K562 (cell line): ENCODE data around the gene MBD5. TPM values are rescaled to one million over a fixed set of nuclear protein-coding genes. Genes with fewer than 3 reads are reported as not detected.
A peak's percentile ranks its signal among the peaks of the same experiment; 100 is the strongest.

Source experiments
- ATAC-seq: fragments of 200-7000 bp; cut with Tn5 transposase; 3 replicates; pipeline ENCODE4 v1.9.1; 2020; ENCODE audit warnings: moderate library complexity
- BruUV-seq: library from RNA; stranded (reverse); fragments of 400-500 nt; replicated peaks from 2 replicates; lab custom pipeline; 2021; lab: Mats Ljungman, UMichigan
- CTCF ChIA-PET: fragments of 300-600 bp; formaldehyde crosslinking; extraction: SDS; loops from one replicate; lab custom pipeline; 2021; ENCODE audit warnings: low intra/inter-chr PET ratio; lab: Yijun Ruan, JAX
- POLR2A ChIA-PET: fragments of 300-600, 350-650 bp; sonication (Branson Sonifier 250); formaldehyde crosslinking; extraction: SDS; loops from one replicate; lab custom pipeline; 2021; ENCODE audit warnings: antibody characterized with exemption, inconsistent platforms; lab: Yijun Ruan, JAX
- DNase-seq, 4 experiments: peaks; one replicate each; pipeline versions ENCODE4 v3.0.0 to v3.0.0-alpha.2; 2011 to 2018; ENCODE audit warnings: low spot score in 3 of 4, mixed read lengths in 3 of 4; ENCODE audit errors: extremely low read depth in 1 of 4
- FAIRE-seq: peaks from 2 replicates; lab custom pipeline; 2011; peaks lifted over from hg19 to GRCh38; lab: Jason Lieb, UNC
- H2AFZ ChIP-seq: 2 replicates; pipeline ENCODE4 v1.6.0; 2011; ENCODE audit warnings: low read depth, low read length, control low read depth, inconsistent platforms
- H3K27ac ChIP-seq: fragments of 200-600 bp; 3 replicates; pipeline ENCODE4 v1.8.0; 2011; ENCODE audit warnings: low read depth, mild to moderate bottlenecking, control low read depth, inconsistent platforms, low read length, moderate library complexity, mixed read lengths; ENCODE audit errors: extremely low read depth
- H3K27me3 ChIP-seq, 2 experiments: fragments of 300-600 bp in 1 of 2; 2 replicates in 1 of 2; 3 replicates in 1 of 2; pipeline versions ENCODE4 v1.6.0 to v1.8.0; 2011; ENCODE audit warnings: inconsistent platforms in 2 of 2, low read length in 2 of 2, mild to moderate bottlenecking in 1 of 2, mixed read lengths in 1 of 2, moderate library complexity in 1 of 2; ENCODE audit not compliant: control insufficient read depth in 2 of 2, insufficient read depth in 2 of 2
- H3K36me3 ChIP-seq: fragments of 300-600 bp; 3 replicates; pipeline ENCODE4 v1.8.0; 2011; ENCODE audit warnings: mild to moderate bottlenecking, low read length, inconsistent platforms; ENCODE audit not compliant: control insufficient read depth, insufficient read depth
- H3K4me1 ChIP-seq, 2 experiments: fragments of 200-600 bp in 1 of 2; replicated peaks in 1 of 2; 2 replicates in 1 of 2; 3 replicates in 1 of 2; pipeline versions ENCODE4 v1.5.1 to v1.8.0; 2011; ENCODE audit warnings: inconsistent platforms in 2 of 2, low read length in 2 of 2, mild to moderate bottlenecking in 1 of 2, mixed read lengths in 1 of 2, moderate library complexity in 1 of 2; ENCODE audit not compliant: control insufficient read depth in 2 of 2, insufficient read depth in 2 of 2
- H3K4me2 ChIP-seq: 2 replicates; pipeline ENCODE4 v1.6.1; 2011; ENCODE audit warnings: low read length, control low read depth, inconsistent platforms, mixed read lengths; ENCODE audit not compliant: insufficient read depth
- H3K4me3 ChIP-seq: fragments of 200-600 bp; sonication (generic), shearing (Covaris generic); 2 replicates; pipeline ENCODE4 v1.5.1; 2016; ENCODE audit warnings: control low read depth, inconsistent platforms
- H3K79me2 ChIP-seq: fragments of 200-600 bp; 3 replicates; pipeline ENCODE4 v1.8.0; 2011; ENCODE audit warnings: low read length, inconsistent platforms; ENCODE audit not compliant: control insufficient read depth, insufficient read depth
- H3K9ac ChIP-seq, 2 experiments: 2 replicates each; pipeline versions ENCODE4 v1.6.0 to v1.6.1; 2011; ENCODE audit warnings: low read depth in 2 of 2, low read length in 2 of 2, control low read depth in 1 of 2, inconsistent platforms in 1 of 2, mild to moderate bottlenecking in 1 of 2, mixed read lengths in 1 of 2; ENCODE audit not compliant: insufficient read depth in 1 of 2
- H3K9me1 ChIP-seq: one replicate; pipeline ENCODE4 v1.6.0; 2011; ENCODE audit warnings: inconsistent platforms, mild to moderate bottlenecking, low read length, moderate library complexity; ENCODE audit not compliant: control insufficient read depth, insufficient read depth
- H3K9me3 ChIP-seq: replicated peaks from 2 replicates; pipeline ENCODE4 v1.5.1; 2011; ENCODE audit warnings: low read depth, low read length, inconsistent platforms; ENCODE audit not compliant: control insufficient read depth, insufficient read depth
- H4K20me1 ChIP-seq: replicated peaks from 2 replicates; pipeline ENCODE4 v1.6.1; 2011; ENCODE audit warnings: low read length, inconsistent platforms, mixed read lengths; ENCODE audit not compliant: control insufficient read depth, insufficient read depth
- BMI1 ChIP-seq: fragments of 150-350 bp; IDR thresholded peaks from 2 replicates; pipeline ENCODE4 v1.6.1; 2014; ENCODE audit warnings: low read length
- EGR1 ChIP-seq: fragments of 450-650 bp; conservative IDR thresholded peaks from 2 replicates; pipeline ENCODE4 v1.6.1; 2017; ENCODE audit warnings: mild to moderate bottlenecking
- SREBF2 ChIP-seq: sonication (generic); formaldehyde crosslinking; IDR thresholded peaks from 2 replicates; pipeline ENCODE4 v1.4.0; 2020; ENCODE audit warnings: mild to moderate bottlenecking, missing genetic modification reagents
- ZBED1 ChIP-seq: IDR thresholded peaks from 2 replicates; pipeline ENCODE4 v1.6.1; 2014
- WGBS: fragments of 100-300 bp; shearing (Covaris generic); methylation state at CpG from one replicate; pipeline ENCODE4 v1.1.6; 2016; ENCODE audit warnings: low coverage, mixed read lengths; ENCODE audit not compliant: insufficient coverage; ENCODE audit errors: missing lambda C conversion rate; 5-methylcytosine and 5-hydroxymethylcytosine counted together
- in situ Hi-C: fragments of 300-500 bp; cut with MboI; formaldehyde crosslinking; loops from 4 replicates; pipeline ENCODE4 v1.15.0; 2018; ENCODE audit warnings: inconsistent platforms, mixed read lengths
- intact Hi-C: fragments of 100-400 bp; cut with micrococcal nuclease; formaldehyde crosslinking; loops from 2 replicates; pipeline ENCODE4 v1.14.2; 2022
- polyA plus RNA-seq, 8 experiments: library from polyadenylated mRNA; depleted of rRNA in 4 of 8; stranded (reverse) in 5 of 8; unstranded in 3 of 8; fragments of >200 nt; fragmentation: Nextera tagmentation in 2 of 8; fragmentation: Illumina TruSeq in 1 of 8; extraction: Ambion mirVana in 2 of 8; extraction: Trizol in 1 of 8; gene quantifications; 2 replicates each; pipeline versions ENCODE4 v1.2.1 to v1.2.3, GENCODE V29; 2011 to 2014; ENCODE audit warnings: inconsistent platforms in 1 of 8, missing spikeins in 1 of 8
- total RNA-seq, 7 experiments: library from RNA; depleted of rRNA in 6 of 7; stranded (reverse); fragments of >200 nt in 6 of 7; fragmentation: Illumina TruSeq in 2 of 7; extraction: Trizol in 2 of 7; gene quantifications; 2 replicates each; pipeline versions ENCODE4 v1.2.1 to v1.2.3, GENCODE V29; 2011 to 2021; ENCODE audit warnings: low replicate concordance in 1 of 7
- TF ChIP-seq, protein P1 (sequence below): fragments of 200-400 bp; formaldehyde crosslinking; IDR thresholded peaks from 2 replicates; pipeline ENCODE4 v1.6.1; 2017; ENCODE audit warnings: mild to moderate bottlenecking, low read depth, low read length, moderate library complexity
- TF ChIP-seq, protein P2 (sequence below): fragments of 250-450 bp; sonication (Bioruptor Pico); IDR thresholded peaks from 2 replicates; pipeline ENCODE4 v1.8.0; 2022; ENCODE audit warnings: moderate library complexity, mild to moderate bottlenecking, inconsistent platforms

MBD5 gene
- total and polyA plus RNA-seq, 9 of the 15 experiments (the other 6 are each of a cell fraction or from before 2014, with no cell fraction given): 3.4 to 14.5 (median 9.0) TPM

DNA sequence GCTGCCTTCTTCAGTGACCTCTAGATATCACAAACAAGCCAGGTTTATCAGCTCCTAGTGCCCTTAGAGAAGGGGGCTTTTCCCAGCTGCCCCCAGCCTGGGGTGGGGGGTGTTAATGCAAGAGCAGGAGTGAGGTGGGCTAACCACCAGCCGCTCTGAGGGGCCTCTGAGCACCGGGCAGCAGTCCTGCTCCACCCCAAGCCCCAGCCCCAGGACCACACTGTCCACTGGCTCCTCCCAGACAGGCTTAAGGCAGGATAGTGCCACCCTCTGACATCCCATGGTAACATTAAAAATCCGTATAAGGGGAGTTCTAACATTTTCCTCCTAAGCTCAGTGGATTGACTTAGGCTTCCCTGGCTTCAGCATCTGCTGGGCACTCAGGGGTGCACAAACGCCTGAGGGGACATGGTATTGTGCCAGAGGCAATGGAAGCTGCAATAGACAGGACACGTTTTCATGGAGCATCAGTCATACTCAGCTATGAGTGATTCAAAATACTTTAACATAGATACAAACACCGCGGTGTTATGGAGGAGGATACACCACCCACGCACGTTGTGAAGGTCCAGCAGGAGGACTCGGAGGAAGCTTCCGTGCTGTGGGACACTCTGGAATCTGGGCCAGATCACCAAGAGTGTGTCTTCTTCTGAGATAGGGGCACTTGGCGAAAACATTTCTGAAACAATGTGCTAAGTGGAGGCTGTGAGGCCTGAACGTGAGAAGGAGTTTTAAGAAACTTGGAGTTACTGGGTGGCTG, 511.0 kb downstream of the MBD5 start:
- no peak overlapping the region for H2AFZ ChIP-seq
- FAIRE-seq: no peak
- H3K36me3 ChIP-seq: no peaks in the 10 kb centered on the region
- no peak overlapping the region for H3K27ac ChIP-seq
- TF ChIP-seq, protein P1, sequence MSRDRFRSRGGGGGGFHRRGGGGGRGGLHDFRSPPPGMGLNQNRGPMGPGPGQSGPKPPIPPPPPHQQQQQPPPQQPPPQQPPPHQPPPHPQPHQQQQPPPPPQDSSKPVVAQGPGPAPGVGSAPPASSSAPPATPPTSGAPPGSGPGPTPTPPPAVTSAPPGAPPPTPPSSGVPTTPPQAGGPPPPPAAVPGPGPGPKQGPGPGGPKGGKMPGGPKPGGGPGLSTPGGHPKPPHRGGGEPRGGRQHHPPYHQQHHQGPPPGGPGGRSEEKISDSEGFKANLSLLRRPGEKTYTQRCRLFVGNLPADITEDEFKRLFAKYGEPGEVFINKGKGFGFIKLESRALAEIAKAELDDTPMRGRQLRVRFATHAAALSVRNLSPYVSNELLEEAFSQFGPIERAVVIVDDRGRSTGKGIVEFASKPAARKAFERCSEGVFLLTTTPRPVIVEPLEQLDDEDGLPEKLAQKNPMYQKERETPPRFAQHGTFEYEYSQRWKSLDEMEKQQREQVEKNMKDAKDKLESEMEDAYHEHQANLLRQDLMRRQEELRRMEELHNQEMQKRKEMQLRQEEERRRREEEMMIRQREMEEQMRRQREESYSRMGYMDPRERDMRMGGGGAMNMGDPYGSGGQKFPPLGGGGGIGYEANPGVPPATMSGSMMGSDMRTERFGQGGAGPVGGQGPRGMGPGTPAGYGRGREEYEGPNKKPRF: no peak
- TF ChIP-seq, protein P2, sequence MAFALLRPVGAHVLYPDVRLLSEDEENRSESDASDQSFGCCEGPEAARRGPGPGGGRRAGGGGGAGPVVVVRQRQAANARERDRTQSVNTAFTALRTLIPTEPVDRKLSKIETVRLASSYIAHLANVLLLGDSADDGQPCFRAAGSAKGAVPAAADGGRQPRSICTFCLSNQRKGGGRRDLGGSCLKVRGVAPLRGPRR (CRISPR knock-in tag): no peak
- no peak for TF ChIP-seq ZBED1
- no peak for TF ChIP-seq SREBF2
- peak; percentile 58 for TF ChIP-seq EGR1
- TF ChIP-seq BMI1: no peak
- ChIA-PET CTCF (no interaction called here), POLR2A (no interaction called here)
- no peaks in the 10 kb centered on the region for H3K9me3 ChIP-seq
- ATAC-seq: no peak; the same call in 2 of the 3 replicates
- 3% methylated on average over 13 of the region's 13 CpGs for WGBS
- in situ Hi-C loops (no loop called here), intact Hi-C loops (no loop called here)
- H4K20me1 ChIP-seq: no peaks in the 10 kb centered on the region; the same call in none of the 2 replicates
- H3K9ac ChIP-seq: no peak overlapping the region
- no peak for DNase-seq
- peaks cover 3 to 20% of the 10 kb centered on the region in 2 experiments; a peak in 3 of 5 replicates for H3K4me1 ChIP-seq
- H3K4me3 ChIP-seq: no peak overlapping the region
- H3K4me2 ChIP-seq: no peak overlapping the region
- H3K79me2 ChIP-seq: no peaks in the 10 kb centered on the region
- H3K9me1 ChIP-seq: no peaks in the 10 kb centered on the region
- no TSS peak for BruUV-seq
- peaks cover 4 to 27% of the 10 kb centered on the region in 2 experiments; a peak in 3 of 5 replicates for H3K27me3 ChIP-seq
